BLaER1 treated with 17β-estradiol and CSF1 and Interleukin-3, amounts not matched to agents 10 nM and 100 nM (cell line): Measurements from ENCODE around the gene CASZ1.

Experiments
- H3K27ac ChIP-seq, 11 experiments: shearing (Covaris generic); formaldehyde crosslinking; 2 replicates each; pipeline ENCODE4 v1.8.1; 2022
- H3K27me3 ChIP-seq, 11 experiments: shearing (Covaris generic); formaldehyde crosslinking; 2 replicates each; pipeline ENCODE4 v1.8.1; 2022
- H3K36me3 ChIP-seq, 11 experiments: shearing (Covaris generic); formaldehyde crosslinking; 2 replicates each; pipeline ENCODE4 v1.8.1; 2022
- H3K4me1 ChIP-seq, 10 experiments: shearing (Covaris generic); formaldehyde crosslinking; 2 replicates each; pipeline ENCODE4 v1.8.1; 2022
- H3K4me2 ChIP-seq, 11 experiments: shearing (Covaris generic); formaldehyde crosslinking; 2 replicates each; pipeline ENCODE4 v1.8.1; 2022
- H3K4me3 ChIP-seq, 10 experiments: shearing (Covaris generic); formaldehyde crosslinking; 2 replicates each; pipeline ENCODE4 v1.8.1; 2022
- H3K9ac ChIP-seq, 11 experiments: shearing (Covaris generic); formaldehyde crosslinking; 2 replicates each; pipeline ENCODE4 v1.8.1; 2022
- H3K9me3 ChIP-seq, 11 experiments: shearing (Covaris generic); formaldehyde crosslinking; replicated peaks in 1 of 11; 2 replicates each; pipeline ENCODE4 v1.8.1; 2022
- H4K20me1 ChIP-seq, 11 experiments: shearing (Covaris generic); formaldehyde crosslinking; 2 replicates each; pipeline ENCODE4 v1.8.1; 2022
- Cebpa-rat ChIP-seq, 11 experiments: shearing (Covaris generic); IDR thresholded peaks; 2 replicates each; pipeline ENCODE4 v1.8.1; 2022

The CASZ1 gene

DNA sequence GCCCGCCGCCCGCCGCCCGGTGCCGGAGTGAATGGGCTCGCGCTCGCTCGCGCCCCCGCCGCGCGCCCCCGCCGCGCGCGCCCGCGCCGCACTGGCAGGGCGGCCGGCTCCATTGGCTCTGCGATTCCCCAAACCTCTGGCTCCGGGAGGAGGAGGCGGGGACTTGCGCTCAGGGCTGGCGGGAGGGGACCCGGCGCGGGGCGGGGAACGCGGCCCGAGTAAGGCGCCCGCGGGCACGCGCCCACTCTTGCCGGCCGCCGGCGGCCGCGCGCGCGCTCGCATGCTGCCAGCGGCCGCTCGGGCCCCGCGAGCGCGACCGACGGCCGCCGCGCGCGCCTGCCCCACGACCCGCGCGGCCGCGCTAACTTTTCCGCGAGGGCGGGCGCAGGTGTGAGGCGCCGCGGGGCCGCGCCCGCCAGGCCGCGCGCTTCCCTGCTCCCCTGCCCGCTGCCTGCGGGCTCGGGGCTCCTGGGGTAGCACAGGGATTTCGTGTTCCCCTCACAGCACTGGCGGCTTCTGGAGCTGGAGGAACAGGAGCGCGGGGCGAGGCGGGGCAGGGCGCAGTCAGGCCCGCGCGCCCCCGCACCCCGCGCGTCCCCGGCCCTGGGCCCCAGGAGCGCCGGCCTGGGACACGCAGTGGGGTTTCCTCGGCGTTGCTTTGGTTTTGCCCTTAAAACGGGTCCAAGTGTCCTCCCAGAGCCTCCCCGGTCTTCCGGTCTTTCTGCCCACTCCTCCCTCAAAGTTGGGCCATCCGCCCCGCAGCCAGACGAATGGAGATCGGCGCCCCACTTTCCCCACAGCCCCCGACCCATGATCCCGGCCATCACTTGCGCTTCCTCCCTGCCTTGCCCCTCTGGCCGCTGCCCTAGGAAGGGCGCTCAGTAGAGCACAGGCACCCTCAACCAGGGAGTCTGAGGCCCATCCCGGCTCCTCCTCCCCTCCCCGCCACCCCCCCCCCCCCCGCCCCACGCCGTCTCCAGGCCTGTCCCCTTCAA, 101.5 kb downstream of the CASZ1 start:
- no peaks in the 10 kb centered on the region for H3K36me3 ChIP-seq
- H3K9me3 ChIP-seq: no peaks in the 10 kb centered on the region
- peaks cover 7 to 33% (median 19%) of the 10 kb centered on the region in 11 experiments for H3K27me3 ChIP-seq
- peaks cover 29 to 50% (median 45%) of the 10 kb centered on the region in 10 experiments for H3K4me1 ChIP-seq
- H4K20me1 ChIP-seq: peaks cover 0 to 18% (median 5%) of the 10 kb centered on the region in 11 experiments; a peak in 8 of 22 replicates
- H3K4me3 ChIP-seq: peak overlapping the region; percentile 74 to 93 (median 82)
- peak overlapping the region; percentile 55 to 86 (median 69); a peak in 21 of 22 replicates for H3K9ac ChIP-seq
- H3K4me2 ChIP-seq: peak overlapping the region; percentile 86 to 99 (median 94)
- 0 out of 22 replicates have a peak overlapping the region, but pooled peaks of 1 of the 11 experiments have one; percentile 28 for H3K27ac ChIP-seq
- no peak for TF ChIP-seq Cebpa-rat (IDR thresholded peaks at IDR 0.05)

- Histone ChIP-seq H3K9me3 (no peaks in the 10 kb centered on the region), H3K27me3 (peaks cover 7 to 33% (median 15%) of the 10 kb centered on the region in 11 experiments), H3K36me3 (no peaks in the 10 kb centered on the region), H3K9ac (peak overlapping the region; percentile 66 to 86 (median 79)), H3K4me3 (peak overlapping the region; percentile 74 to 93 (median 82)), H3K4me1 (peaks cover 35 to 53% (median 48%) of the 10 kb centered on the region in 10 experiments), H3K27ac (peak overlapping the region in 10 of 11 experiments; percentile 36 to 71 (median 65); a peak in 18 of 22 replicates), H3K4me2 (peak overlapping the region; percentile 86 to 99 (median 94)), H4K20me1 (peaks cover 0 to 16% (median 5%) of the 10 kb centered on the region in 11 experiments; a peak in 8 of 22 replicates)
- TF ChIP-seq Cebpa-rat (IDR thresholded peaks at IDR 0.05): no peak
Measured at GRCh38 chr1:10694274-10694632, 102.2 kb downstream of the CASZ1 start.

DNA sequence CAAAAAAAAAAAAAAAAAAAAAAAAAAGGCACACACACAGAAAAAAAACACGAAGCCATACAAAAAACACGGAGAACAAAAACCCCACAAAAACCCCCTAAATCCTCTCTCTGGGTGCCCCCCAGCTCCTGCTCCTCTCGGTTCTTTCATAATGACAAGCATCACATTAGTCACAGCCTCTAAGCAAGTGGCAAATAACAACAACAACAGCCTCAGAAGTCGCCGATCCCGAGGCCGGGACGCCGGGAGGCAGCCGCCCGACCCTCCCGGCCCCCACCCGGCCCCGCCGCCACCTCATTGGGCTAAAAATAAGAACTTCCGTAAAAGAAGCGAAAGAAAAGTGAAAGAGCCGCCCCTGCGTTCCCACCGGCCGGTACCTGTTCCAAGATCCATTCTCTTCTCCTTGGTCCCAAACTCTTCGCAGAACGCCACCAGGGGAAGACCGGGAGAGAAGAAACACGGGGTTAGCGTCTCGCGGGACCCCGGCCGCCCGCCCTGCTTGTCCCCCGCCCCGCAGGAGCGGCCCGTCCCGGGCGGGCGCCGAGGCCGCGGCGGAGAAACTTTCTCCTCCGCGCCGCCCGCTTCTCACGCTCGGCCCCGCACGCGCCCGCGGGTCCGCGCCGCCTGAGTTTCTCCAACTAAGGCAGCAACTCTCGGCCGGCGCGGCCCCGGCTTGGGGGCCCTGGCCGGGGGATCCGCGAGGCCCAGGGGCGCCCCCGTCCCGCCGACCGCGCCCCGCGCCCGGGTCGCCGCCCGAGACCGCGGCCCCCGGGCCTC, 102.8 kb downstream of the CASZ1 start:
- no peak for TF ChIP-seq Cebpa-rat (IDR thresholded peaks at IDR 0.05)
- peaks cover 0 to 16% (median 5%) of the 10 kb centered on the region in 11 experiments; a peak in 8 of 22 replicates for H4K20me1 ChIP-seq
- peak overlapping the region; percentile 66 to 86 (median 79) for H3K9ac ChIP-seq
- H3K4me1 ChIP-seq: peaks cover 37 to 53% (median 48%) of the 10 kb centered on the region in 10 experiments
- peak overlapping the region; percentile 74 to 93 (median 82) for H3K4me3 ChIP-seq
- peak overlapping the region; percentile 86 to 99 (median 94) for H3K4me2 ChIP-seq
- peak overlapping the region in 10 of 11 experiments; percentile 36 to 71 (median 65); a peak in 20 of 22 replicates for H3K27ac ChIP-seq
- no peaks in the 10 kb centered on the region for H3K9me3 ChIP-seq
- H3K36me3 ChIP-seq: no peaks in the 10 kb centered on the region
- peaks cover 7 to 33% (median 15%) of the 10 kb centered on the region in 11 experiments for H3K27me3 ChIP-seq

- Histone ChIP-seq H4K20me1 (peaks cover 0 to 16% (median 5%) of the 10 kb centered on the region in 11 experiments; a peak in 7 of 22 replicates), H3K9me3 (no peaks in the 10 kb centered on the region), H3K27ac (no peak overlapping the region), H3K4me1 (peaks cover 37 to 56% (median 50%) of the 10 kb centered on the region in 10 experiments), H3K4me2 (peak overlapping the region; percentile 86 to 99 (median 94); a peak in 21 of 22 replicates), H3K36me3 (no peaks in the 10 kb centered on the region), H3K9ac (peak overlapping the region in 8 of 11 experiments; percentile 76 to 86 (median 80); a peak in 13 of 22 replicates), H3K27me3 (peaks cover 7 to 33% (median 15%) of the 10 kb centered on the region in 11 experiments), H3K4me3 (peak overlapping the region; percentile 74 to 93 (median 82); a peak in 19 of 20 replicates)
- no peak for TF ChIP-seq Cebpa-rat (IDR thresholded peaks at IDR 0.05)
Measured at GRCh38 chr1:10693152-10693496, 103.3 kb downstream of the CASZ1 start.

DNA sequence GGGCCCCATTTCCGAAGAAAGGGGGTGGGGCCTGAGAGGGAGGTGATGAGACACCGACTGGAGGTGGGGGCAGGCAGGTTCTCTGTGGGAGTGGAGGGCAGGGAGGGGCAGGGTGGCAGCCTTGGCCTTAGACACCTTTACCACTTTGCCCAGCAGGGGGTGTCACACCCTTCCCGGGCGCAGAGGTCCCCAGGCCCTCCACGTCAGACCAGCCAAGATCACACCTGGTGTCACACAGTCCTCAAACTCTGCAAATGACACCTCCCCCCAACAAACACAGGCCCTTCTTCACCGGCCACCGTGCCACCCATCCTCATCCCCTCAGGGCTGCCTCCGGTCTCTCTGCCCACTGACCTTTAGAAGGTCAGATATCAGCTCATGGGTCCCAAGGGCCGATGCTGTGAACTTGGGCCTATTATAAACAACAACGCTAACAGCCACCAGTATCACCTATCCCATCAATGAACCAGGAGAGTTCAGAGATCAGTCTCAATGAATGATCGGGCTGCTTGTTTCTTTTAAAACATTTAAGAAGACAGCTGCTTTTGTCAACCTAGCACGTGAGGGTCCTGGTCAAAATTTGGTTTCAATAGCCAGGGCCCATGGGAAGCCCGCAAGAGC, 103.9 kb downstream of the CASZ1 start:
- Histone ChIP-seq H3K4me1 (peaks cover 42 to 62% (median 57%) of the 10 kb centered on the region in 10 experiments), H3K27ac (no peak overlapping the region), H4K20me1 (peaks cover 0 to 16% (median 5%) of the 10 kb centered on the region in 11 experiments; a peak in 7 of 22 replicates), H3K27me3 (peaks cover 7 to 33% (median 15%) of the 10 kb centered on the region in 11 experiments), H3K4me3 (no peak overlapping the region; a peak in 2 of 20 replicates), H3K4me2 (peak overlapping the region in 10 of 11 experiments; percentile 59 to 99 (median 95); a peak in 21 of 22 replicates), H3K9ac (peak overlapping the region in 2 of 11 experiments; percentile 81 to 86; a peak in 2 of 22 replicates), H3K36me3 (no peaks in the 10 kb centered on the region), H3K9me3 (no peaks in the 10 kb centered on the region)
- no peak for TF ChIP-seq Cebpa-rat (IDR thresholded peaks at IDR 0.05)

DNA sequence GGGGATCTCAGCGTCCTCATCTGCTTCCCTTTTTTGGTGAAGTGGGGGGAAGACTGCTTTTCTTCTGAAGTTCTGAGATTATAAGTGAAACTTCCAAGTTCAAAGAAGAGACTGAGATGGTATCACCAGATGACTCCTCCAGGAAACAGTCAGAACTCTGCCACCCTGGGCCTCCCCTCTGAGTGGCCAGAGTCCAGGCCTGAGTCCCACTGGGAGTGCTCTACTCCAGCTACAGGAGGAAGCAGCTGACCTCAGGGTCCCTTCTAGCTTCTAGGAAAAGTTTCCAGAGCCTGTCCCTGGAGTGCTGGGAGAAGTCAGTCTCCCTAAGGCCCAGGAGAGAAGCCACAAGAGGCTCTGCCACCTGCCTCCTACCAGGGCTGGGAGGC, 104.7 kb downstream of the CASZ1 start:
- Histone ChIP-seq H3K27me3 (peaks cover 7 to 33% (median 15%) of the 10 kb centered on the region in 11 experiments), H4K20me1 (peaks cover 0 to 16% (median 5%) of the 10 kb centered on the region in 11 experiments; a peak in 7 of 22 replicates), H3K4me1 (peaks cover 50 to 70% (median 64%) of the 10 kb centered on the region in 10 experiments), H3K36me3 (no peaks in the 10 kb centered on the region), H3K9me3 (no peaks in the 10 kb centered on the region), H3K4me2 (peak overlapping the region; percentile 37 to 99 (median 92)), H3K27ac (peak overlapping the region in 4 of 11 experiments; percentile 4 to 36 (median 16); a peak in 3 of 22 replicates), H3K9ac (peak overlapping the region in 4 of 11 experiments; percentile 10 to 50 (median 32); a peak in 8 of 22 replicates), H3K4me3 (no peak overlapping the region)
- no peak for TF ChIP-seq Cebpa-rat (IDR thresholded peaks at IDR 0.05)

- Histone ChIP-seq H3K9ac (peak overlapping the region in 2 of 11 experiments; percentile 10 to 14; a peak in 7 of 22 replicates), H3K27me3 (peaks cover 7 to 28% (median 15%) of the 10 kb centered on the region in 11 experiments), H3K4me2 (peak overlapping the region; percentile 37 to 99 (median 92); a peak in 20 of 22 replicates), H3K4me3 (no peak overlapping the region), H3K36me3 (no peaks in the 10 kb centered on the region), H3K9me3 (no peaks in the 10 kb centered on the region), H4K20me1 (peaks cover 0 to 16% (median 5%) of the 10 kb centered on the region in 11 experiments; a peak in 7 of 22 replicates), H3K27ac (0 out of 22 replicates have a peak overlapping the region, but pooled peaks of 1 of the 11 experiments have one; percentile 26), H3K4me1 (peaks cover 55 to 75% (median 70%) of the 10 kb centered on the region in 10 experiments)
- TF ChIP-seq Cebpa-rat (IDR thresholded peaks at IDR 0.05): no peak
Measured at GRCh38 chr1:10691075-10691739, 105.2 kb downstream of the CASZ1 start.
